ENCODE results near the gene SLC37A3.

The SLC37A3 gene

GRCh38 chr7:140367528-140367927 lies 30.8 kb downstream of the SLC37A3 start:
- no peaks in the 10 kb centered on the region for H3K27me3 ChIP-seq (replicated peaks; ENCODE audit: control insufficient read depth, insufficient read depth, low read length)
- H3K4me3 ChIP-seq (replicated peaks; ENCODE audit: low read depth, low read length), result no peak overlapping the region
- DNase-seq (ENCODE audit: extremely low read depth, insufficient read length), result no peak
- no peak for TF ChIP-seq CTCF (IDR thresholded peaks at IDR 0.05; ENCODE audit: insufficient read depth, low read length, poor library complexity, severe bottlenecking)
- no peaks in the 10 kb centered on the region for H3K36me3 ChIP-seq (ENCODE audit: control insufficient read depth, insufficient read depth, low read length)

GRCh38 chr7:140364819-140365218 lies 33.5 kb downstream of the SLC37A3 start:
- H3K27me3 ChIP-seq (replicated peaks; ENCODE audit: control insufficient read depth, insufficient read depth, low read length), result no peaks in the 10 kb centered on the region
- no peak for TF ChIP-seq CTCF (IDR thresholded peaks at IDR 0.05; ENCODE audit: insufficient read depth, low read length, poor library complexity, severe bottlenecking)
- DNase-seq (ENCODE audit: extremely low read depth, insufficient read length), result no peak
- H3K36me3 ChIP-seq (ENCODE audit: control insufficient read depth, insufficient read depth, low read length), result no peaks in the 10 kb centered on the region
- H3K4me3 ChIP-seq (replicated peaks; ENCODE audit: low read depth, low read length), result no peak overlapping the region

GRCh38 chr7:140360697-140361229 lies 37.6 kb downstream of the SLC37A3 start:
- Histone ChIP-seq H3K4me3 (replicated peaks; ENCODE audit: low read depth, low read length) (no peak overlapping the region), H3K27me3 (replicated peaks; ENCODE audit: control insufficient read depth, insufficient read depth, low read length) (no peaks in the 10 kb centered on the region), H3K36me3 (ENCODE audit: control insufficient read depth, insufficient read depth, low read length) (no peaks in the 10 kb centered on the region; the same call in 1 of the 2 replicates)
- no peak for TF ChIP-seq CTCF (IDR thresholded peaks at IDR 0.05; ENCODE audit: insufficient read depth, low read length, poor library complexity, severe bottlenecking)
- DNase-seq (ENCODE audit: extremely low read depth, insufficient read length), result no peak

- Histone ChIP-seq H3K4me3 (replicated peaks; ENCODE audit: low read depth, low read length) (no peak overlapping the region), H3K27me3 (replicated peaks; ENCODE audit: control insufficient read depth, insufficient read depth, low read length) (no peaks in the 10 kb centered on the region), H3K36me3 (ENCODE audit: control insufficient read depth, insufficient read depth, low read length) (no peaks in the 10 kb centered on the region; the same call in 1 of the 2 replicates)
- no peak for TF ChIP-seq CTCF (IDR thresholded peaks at IDR 0.05; ENCODE audit: insufficient read depth, low read length, poor library complexity, severe bottlenecking)
- no peak for DNase-seq (ENCODE audit: extremely low read depth, insufficient read length)
Measured at GRCh38 chr7:140358412-140359051, 39.8 kb downstream of the SLC37A3 start.

GRCh38 chr7:140358024-140358411 lies 40.3 kb downstream of the SLC37A3 start:
- Histone ChIP-seq H3K4me3 (replicated peaks; ENCODE audit: low read depth, low read length) (no peak overlapping the region), H3K36me3 (ENCODE audit: control insufficient read depth, insufficient read depth, low read length) (no peaks in the 10 kb centered on the region; the same call in 1 of the 2 replicates), H3K27me3 (replicated peaks; ENCODE audit: control insufficient read depth, insufficient read depth, low read length) (no peaks in the 10 kb centered on the region)
- TF ChIP-seq CTCF (IDR thresholded peaks at IDR 0.05; ENCODE audit: insufficient read depth, low read length, poor library complexity, severe bottlenecking), result no peak
- DNase-seq (ENCODE audit: extremely low read depth, insufficient read length), result no peak

All from GM06990 (cell line).